Stimulated activated CD4-positive, alpha-beta T cell treated with anti-CD3 and anti-CD28 coated beads, Interleukin-15, amount 100 ng/mL, for 48 hours (primary cell): ENCODE results near the gene LMAN2L.
A peak's percentile ranks its signal among the peaks of the same experiment; 100 is the strongest.

Experiments used
- DNase-seq, 2 donors: peaks; one replicate each; pipeline ENCODE4 v3.0.0-alpha.2; 2020; ENCODE audit warnings: low read depth in 2 of 2

LMAN2L gene

GRCh38 chr2:96739633-96740428 is at the start of gene LMAN2L:
LMAN2L (minus strand) TSS chr2:96740064; CDS start chr2:96740040, 24 bp downstream.
- DNase-seq = peak; percentile 92 to 96

DNA sequence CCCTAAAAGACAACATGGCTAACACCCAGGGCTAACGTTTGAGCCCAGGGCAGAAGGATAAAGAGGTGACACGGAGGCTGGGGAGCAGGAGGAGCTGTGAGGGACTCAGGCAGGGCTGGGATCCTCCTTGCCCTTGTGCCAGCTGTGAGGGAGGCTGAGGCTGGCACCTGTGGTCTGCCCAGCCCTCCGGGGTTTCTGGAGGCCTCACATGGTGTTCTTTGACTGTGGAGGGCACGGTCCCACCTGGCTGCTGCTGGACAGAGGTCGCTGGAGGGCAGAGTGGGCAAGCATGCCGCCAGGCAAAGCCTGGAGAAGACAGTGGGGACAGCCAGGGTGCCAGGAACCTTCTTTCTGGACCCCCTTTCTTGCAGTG is 49.4 kb upstream of the LMAN2L start:
- no peak for DNase-seq

DNA sequence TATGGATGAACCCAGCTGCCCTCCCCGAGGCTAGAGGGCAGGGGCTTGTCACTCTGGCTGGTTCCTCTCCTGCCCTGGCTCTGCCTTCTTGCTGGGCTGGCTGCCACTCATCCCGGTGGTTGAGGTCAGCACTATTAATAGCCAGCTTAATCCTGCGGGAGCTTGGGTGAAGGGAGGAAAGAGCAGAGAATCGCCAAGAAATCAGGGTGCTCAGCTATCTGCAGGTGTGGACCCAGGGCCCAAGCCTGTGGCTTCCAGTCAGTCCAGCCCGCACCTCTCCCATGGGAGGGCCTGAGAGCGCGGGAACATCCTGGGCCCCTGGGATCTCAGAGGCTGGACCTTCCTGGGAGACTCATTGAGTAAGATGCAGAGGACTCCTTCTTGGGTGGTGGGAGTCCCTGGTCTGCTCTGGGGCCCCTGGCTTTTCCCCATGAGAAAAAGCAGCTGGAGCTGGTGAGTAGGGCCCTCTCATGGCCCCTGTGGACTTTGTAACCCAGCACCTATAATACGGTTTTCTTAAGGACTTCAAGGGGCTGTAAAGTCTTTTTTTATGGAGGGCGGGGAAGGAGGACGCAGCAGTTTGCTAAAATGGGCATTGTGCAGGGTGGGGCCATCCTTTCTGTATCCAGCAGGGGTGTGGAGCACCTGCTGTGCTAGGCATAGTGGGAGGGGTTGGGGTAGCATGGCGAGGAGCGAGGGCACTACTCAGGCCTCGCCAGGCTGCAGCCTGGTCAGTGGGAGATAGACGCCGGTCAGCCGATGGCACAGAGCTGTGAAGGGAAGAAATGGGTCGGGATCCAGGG is 48.8 kb upstream of the LMAN2L start:
- no peak for DNase-seq

- DNase-seq = no peak
Measured at GRCh38 chr2:96787411-96787810, 47.5 kb upstream of the LMAN2L start.

- DNase-seq = no peak
Measured at GRCh38 chr2:96783388-96783787, 43.5 kb upstream of the LMAN2L start.

DNA sequence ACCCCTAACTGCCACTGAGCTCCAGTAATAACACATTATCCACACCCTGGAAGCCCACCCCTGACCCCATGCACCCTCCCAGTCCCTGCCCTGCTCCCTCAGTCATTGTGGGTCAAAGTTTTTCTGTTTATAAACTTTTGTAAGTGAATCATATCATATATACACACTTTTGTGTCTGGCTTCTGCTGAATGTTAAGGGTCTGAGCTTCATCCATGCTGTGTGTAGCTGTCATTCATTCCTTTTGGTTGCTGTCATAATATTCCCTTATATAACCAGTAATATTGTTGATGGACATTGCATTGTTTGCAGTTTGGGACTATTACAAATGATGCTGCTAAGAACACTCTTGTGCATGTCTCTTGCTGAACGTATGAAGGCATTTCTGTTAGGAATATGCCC is 35.3 kb upstream of the LMAN2L start:
- DNase-seq = no peak

DNA sequence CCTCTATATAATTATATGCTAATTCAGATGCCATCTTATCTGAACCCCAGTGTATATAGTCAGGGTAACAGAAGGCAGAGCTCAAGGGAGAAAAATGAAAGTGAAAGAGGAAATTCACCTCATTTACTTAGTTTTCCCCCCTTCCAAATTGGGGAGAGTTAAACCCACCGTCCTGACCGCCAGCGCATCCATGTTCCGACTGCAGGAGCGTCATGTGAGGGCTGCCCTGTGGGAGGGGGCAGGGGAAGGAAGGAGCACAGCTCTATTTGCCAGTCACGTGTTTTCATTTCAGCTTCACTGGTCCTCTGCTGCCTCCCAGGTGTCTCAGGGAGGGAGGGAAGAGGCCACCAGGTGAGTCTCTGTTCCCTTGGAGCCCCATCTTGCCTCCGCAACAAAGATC is 34.1 kb upstream of the LMAN2L start:
- peak in 1 of 2 donors; percentile 29 for DNase-seq

DNA sequence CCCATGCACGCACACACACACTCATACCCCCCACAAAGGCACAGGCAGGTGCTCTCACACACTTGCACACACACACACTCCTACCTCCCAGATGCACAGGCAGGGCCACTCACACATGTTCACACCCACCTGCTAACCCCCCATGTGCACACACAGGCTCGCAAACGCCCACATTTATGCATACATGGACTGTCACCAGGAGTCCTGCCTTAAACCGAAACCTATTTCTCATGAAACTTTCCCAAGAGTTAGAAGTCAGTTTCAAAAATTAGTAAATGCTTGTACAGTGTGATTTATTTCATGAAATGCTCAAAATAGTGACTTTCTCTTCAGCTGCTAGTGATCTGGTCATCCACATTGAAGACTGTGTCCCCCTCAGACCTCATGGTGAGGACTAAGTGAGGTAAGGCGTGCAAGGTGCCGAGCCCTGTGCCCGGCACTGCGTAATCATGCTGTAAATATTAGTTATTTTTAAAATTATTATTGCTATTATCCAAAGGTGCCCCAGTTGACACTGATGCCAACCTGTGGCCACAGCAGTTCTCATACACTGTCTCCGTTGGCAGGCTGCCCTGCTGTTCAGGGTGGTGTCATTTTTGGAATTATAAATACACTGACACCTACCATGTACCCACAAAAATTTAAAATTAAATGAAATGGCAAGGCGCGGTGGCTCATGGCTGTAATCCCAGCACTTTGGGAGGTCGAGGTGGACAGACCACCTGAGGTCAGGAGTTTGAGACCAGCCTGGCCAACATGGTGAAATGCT is 33.2 kb upstream of the LMAN2L start:
- no peak for DNase-seq

DNA sequence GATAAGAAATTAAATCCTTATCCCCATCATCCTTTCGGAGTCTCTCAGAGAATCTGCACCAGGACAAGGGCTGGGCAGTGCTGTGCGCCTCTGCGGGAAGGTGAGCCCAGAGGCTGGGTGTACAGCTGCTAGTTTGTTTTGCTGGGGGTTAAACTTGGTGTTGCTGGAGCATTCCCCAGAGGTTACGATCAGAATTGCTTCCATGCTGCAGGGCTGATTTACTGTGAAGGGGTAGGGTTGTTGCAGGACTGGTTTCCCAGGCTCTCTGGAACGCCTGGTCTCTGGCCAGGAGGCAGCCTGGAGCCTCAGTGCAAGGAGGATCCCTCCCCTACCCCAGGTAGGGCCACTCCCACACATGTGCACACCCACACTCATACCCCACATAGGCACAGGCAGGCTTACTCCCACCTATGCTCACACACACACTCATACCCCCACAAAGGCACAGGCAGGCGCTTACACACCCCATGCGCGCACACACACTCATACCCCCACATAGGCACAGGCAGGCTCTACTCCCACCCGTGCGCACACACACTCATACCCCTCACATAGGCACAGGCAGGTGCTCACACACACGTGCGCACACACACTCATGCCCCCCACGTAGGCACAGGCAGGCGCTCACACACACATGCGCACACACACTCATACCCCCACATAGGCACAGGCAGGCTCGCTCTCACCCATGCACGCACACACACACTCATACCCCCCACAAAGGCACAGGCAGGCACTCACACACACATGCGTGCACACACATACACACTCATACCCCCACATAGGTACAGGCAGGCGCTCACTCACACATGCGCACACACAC is 32.1 kb upstream of the LMAN2L start:
- no peak for DNase-seq

DNA sequence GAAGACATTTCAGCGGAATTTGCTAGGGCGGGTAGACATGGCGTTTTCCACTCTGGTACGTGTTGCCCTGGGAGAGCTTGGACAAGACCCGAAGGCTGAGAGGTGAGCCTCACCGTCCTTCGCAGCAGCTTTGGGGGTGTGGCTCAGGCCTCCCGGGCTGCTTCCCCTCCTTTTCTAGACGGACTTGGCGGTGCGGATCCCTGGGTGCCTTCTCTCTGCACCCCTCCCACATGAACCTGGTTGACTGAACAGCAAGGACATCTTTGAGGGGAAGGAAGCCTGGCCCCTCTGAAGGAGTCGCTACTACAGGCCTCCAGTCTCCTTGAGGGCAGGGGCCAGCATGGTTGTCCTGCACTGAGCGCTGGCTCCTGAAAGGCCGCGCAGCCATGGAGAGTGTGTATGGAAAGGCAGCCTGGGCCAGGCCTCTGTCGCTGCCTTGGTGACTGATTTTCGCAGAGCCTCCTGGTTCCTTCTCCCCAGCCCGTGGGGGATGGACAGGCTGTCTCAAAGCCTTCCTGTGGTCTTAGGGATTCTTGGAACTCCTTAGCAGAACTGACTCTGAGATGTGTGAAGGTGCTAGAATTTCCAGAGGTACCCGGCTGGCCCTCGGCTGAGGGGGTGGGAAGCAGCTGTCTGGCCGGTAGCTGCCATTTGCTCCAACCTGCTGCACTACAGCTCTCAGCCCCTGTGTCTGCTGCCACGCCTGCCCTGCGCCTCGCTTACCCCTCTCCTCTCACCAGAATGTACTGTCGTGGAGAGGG is 30.8 kb upstream of the LMAN2L start:
- DNase-seq = no peak

DNA sequence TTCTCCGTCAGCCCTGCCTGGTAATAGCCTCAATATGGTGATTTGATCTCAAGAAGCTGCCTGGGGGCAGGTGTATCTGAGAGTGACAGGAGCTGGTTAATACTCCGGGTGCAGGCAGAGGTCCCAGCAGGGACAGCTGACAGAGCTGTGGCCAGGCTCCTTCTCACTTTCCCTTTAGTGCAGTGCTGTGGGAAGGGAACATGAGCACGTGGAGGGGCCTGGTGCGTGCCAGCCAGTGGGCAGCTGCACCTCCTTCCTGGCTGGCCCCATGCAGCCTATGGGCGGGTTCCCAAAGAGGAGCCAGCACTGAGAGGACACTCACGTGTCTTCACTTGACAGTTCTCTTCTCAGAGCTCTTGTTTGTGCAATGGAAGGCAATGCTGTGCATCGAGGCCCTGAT is 29.9 kb upstream of the LMAN2L start:
- DNase-seq = no peak

- no peak for DNase-seq
Measured at GRCh38 chr2:96768083-96768561, 28.3 kb upstream of the LMAN2L start.

- DNase-seq = no peak
Measured at GRCh38 chr2:96767135-96767871, 27.4 kb upstream of the LMAN2L start.

- no peak for DNase-seq
Measured at GRCh38 chr2:96764253-96764637, 24.4 kb upstream of the LMAN2L start.

DNA sequence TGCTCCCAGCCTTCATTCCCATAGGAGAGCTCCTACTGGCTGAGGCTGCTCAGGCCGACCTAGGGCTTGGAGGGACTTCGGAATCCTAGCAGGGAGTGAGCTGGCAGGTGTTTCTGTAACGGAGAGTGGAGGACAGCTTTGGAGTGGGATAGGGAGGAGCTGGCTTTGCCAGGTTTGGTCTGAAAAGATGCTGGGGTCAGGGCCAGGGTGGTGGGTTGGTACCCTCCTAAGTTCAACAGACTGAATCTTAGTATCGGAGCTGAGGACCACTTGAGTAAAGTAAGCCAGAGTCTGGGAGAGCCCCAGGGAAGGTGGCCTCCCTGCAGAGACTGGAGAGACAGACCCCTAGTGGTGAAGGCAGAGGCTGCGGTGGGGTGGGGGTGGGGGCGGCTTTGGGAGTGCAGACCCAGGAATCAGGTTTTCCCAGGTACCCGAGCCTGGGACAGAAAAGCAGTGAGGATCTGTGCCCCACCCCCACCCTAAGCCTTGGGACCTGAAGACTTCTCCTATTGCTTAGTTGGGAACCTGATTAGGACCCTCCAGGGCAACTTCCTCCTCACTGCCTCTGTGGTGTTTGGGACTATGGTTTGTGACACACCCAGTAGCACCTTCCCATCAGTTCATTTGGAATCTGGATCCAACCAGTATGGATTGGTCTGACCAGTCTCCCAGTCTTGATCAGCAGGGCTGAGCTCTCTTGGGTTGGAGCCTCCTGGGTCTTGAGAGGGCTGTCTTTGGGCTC is 23.8 kb upstream of the LMAN2L start:
- DNase-seq = no peak

- DNase-seq = no peak
Measured at GRCh38 chr2:96762529-96763311, 22.9 kb upstream of the LMAN2L start.

- DNase-seq = no peak
Measured at GRCh38 chr2:96760986-96761832, 21.3 kb upstream of the LMAN2L start.
